Superior temporal gyrus (tissue), 1 donor: ENCODE measurements around the gene ACVRL1.
A peak's percentile ranks its signal among the peaks of the same experiment; 100 is the strongest.

Source experiments
- DNase-seq: peaks from one replicate; pipeline ENCODE4 v3.0.0-alpha.2; 2016; ENCODE audit errors: extremely low spot score

The ACVRL1 gene

GRCh38 chr12:51907083-51907855 lies at the start of gene ACVRL1:
Gene ACVRL1 (plus strand): TSS chr12:51907504. CDS start chr12:51912475, 4,971 bp downstream.
- no peak for DNase-seq

GRCh38 chr12:51860986-51861385 lies 46.3 kb upstream of the ACVRL1 start:
- DNase-seq, result no peak

GRCh38 chr12:51862947-51863346 lies 44.4 kb upstream of the ACVRL1 start:
- no peak for DNase-seq

- DNase-seq, result no peak
These were observed 43.9 kb upstream of the ACVRL1 start for GRCh38 chr12:51863363-51863932.

- DNase-seq, result peak; percentile 20
These were observed 43.1 kb upstream of the ACVRL1 start for GRCh38 chr12:51863933-51864832.

GRCh38 chr12:51864833-51865670 lies 42.3 kb upstream of the ACVRL1 start:
- DNase-seq, result peak; percentile 6

- DNase-seq, result no peak
These were observed 41.5 kb upstream of the ACVRL1 start for GRCh38 chr12:51865757-51866270.

- no peak for DNase-seq
These were observed 41.0 kb upstream of the ACVRL1 start for GRCh38 chr12:51866324-51866723.

- no peak for DNase-seq
These were observed 40.5 kb upstream of the ACVRL1 start for GRCh38 chr12:51866762-51867161.

- no peak for DNase-seq
These were observed 39.9 kb upstream of the ACVRL1 start for GRCh38 chr12:51867371-51867770.

- no peak for DNase-seq
These were observed 39.4 kb upstream of the ACVRL1 start for GRCh38 chr12:51867796-51868428.

- peak; percentile 7 for DNase-seq
These were observed 38.3 kb upstream of the ACVRL1 start for GRCh38 chr12:51868821-51869495.

- DNase-seq, result no peak
These were observed 37.8 kb upstream of the ACVRL1 start for GRCh38 chr12:51869496-51869865.

- no peak for DNase-seq
These were observed 37.4 kb upstream of the ACVRL1 start for GRCh38 chr12:51869931-51870330.

- DNase-seq, result no peak
These were observed 36.8 kb upstream of the ACVRL1 start for GRCh38 chr12:51870504-51870903.

- no peak for DNase-seq
These were observed 36.2 kb upstream of the ACVRL1 start for GRCh38 chr12:51871126-51871525.

- no peak for DNase-seq
These were observed 35.2 kb upstream of the ACVRL1 start for GRCh38 chr12:51871918-51872688.

- no peak for DNase-seq
These were observed 34.7 kb upstream of the ACVRL1 start for GRCh38 chr12:51872689-51872981.

GRCh38 chr12:51873251-51873994 lies 33.9 kb upstream of the ACVRL1 start:
- no peak for DNase-seq
